ENCODE data around the gene ATXN1.

The ATXN1 gene

GRCh38 chr6:16762550-16763477 is 1.6 kb upstream of the ATXN1 start:
- peak in 2 of 3 donors; percentile 7 to 24 for DNase-seq (ENCODE audit: low read depth in 3 of 3, low spot score in 1 of 3)

GRCh38 chr6:16762268-16762549 is 949 bp upstream of the ATXN1 start:
- DNase-seq (ENCODE audit: low read depth in 3 of 3, low spot score in 1 of 3), result no peak

- DNase-seq (ENCODE audit: low read depth in 3 of 3, low spot score in 1 of 3), result peak; percentile 62 to 69 (median 64)
Observed at GRCh38 chr6:16761471-16762267, 409 bp upstream of the ATXN1 start.

GRCh38 chr6:16759646-16760515 is 1.4 kb downstream of the ATXN1 start:
- peak; percentile 41 to 58 (median 47) for DNase-seq (ENCODE audit: low read depth in 3 of 3, low spot score in 1 of 3)

- no peak for DNase-seq (ENCODE audit: low read depth in 3 of 3, low spot score in 1 of 3)
Observed at GRCh38 chr6:16759181-16759645, 2.0 kb downstream of the ATXN1 start.

GRCh38 chr6:16758163-16758975 is 2.9 kb downstream of the ATXN1 start:
- no peak for DNase-seq (ENCODE audit: low read depth in 3 of 3, low spot score in 1 of 3)

- no peak for DNase-seq (ENCODE audit: low read depth in 3 of 3, low spot score in 1 of 3)
Observed at GRCh38 chr6:16757332-16757731, 3.9 kb downstream of the ATXN1 start.

GRCh38 chr6:16756660-16757255 is 4.5 kb downstream of the ATXN1 start:
- DNase-seq (ENCODE audit: low read depth in 3 of 3, low spot score in 1 of 3), result no peak

- DNase-seq (ENCODE audit: low read depth in 3 of 3, low spot score in 1 of 3), result no peak
Observed at GRCh38 chr6:16755544-16755943, 5.7 kb downstream of the ATXN1 start.

GRCh38 chr6:16754876-16755275 is 6.4 kb downstream of the ATXN1 start:
- DNase-seq (ENCODE audit: low read depth in 3 of 3, low spot score in 1 of 3), result no peak

GRCh38 chr6:16754274-16754673 is 7.0 kb downstream of the ATXN1 start:
- DNase-seq (ENCODE audit: low read depth in 3 of 3, low spot score in 1 of 3), result no peak

GRCh38 chr6:16753341-16753740 is 7.9 kb downstream of the ATXN1 start:
- DNase-seq (ENCODE audit: low read depth in 3 of 3, low spot score in 1 of 3), result no peak

- no peak for DNase-seq (ENCODE audit: low read depth in 3 of 3, low spot score in 1 of 3)
Observed at GRCh38 chr6:16752206-16752866, 8.9 kb downstream of the ATXN1 start.

- no peak for DNase-seq (ENCODE audit: low read depth in 3 of 3, low spot score in 1 of 3)
Observed at GRCh38 chr6:16751251-16751946, 9.9 kb downstream of the ATXN1 start.

GRCh38 chr6:16750566-16750965 is 10.7 kb downstream of the ATXN1 start:
- no peak for DNase-seq (ENCODE audit: low read depth in 3 of 3, low spot score in 1 of 3)

GRCh38 chr6:16749516-16750485 is 11.5 kb downstream of the ATXN1 start:
- no peak for DNase-seq (ENCODE audit: low read depth in 3 of 3, low spot score in 1 of 3)

- no peak for DNase-seq (ENCODE audit: low read depth in 3 of 3, low spot score in 1 of 3)
Observed at GRCh38 chr6:16748025-16748319, 13.3 kb downstream of the ATXN1 start.

All from stimulated activated CD4-positive, alpha-beta T cell treated with anti-CD3 and anti-CD28 coated beads, TNF-alpha, amount 100 ng/mL, for 1 hour (primary cell).